A549 (cell line): ENCODE measurements around the gene LRRC3C. TPM values are rescaled to one million over a fixed set of nuclear protein-coding genes. Genes with fewer than 3 reads are reported as not detected.

Experiments
- ATAC-seq, 2 experiments: fragments of 200-7000 bp in 1 of 2; fragments of >200 bp in 1 of 2; cut with Nextera tagmentation in 1 of 2; cut with Tn5 transposase in 1 of 2; 3 replicates each; pipeline versions ENCODE4 v1.8.0 to v1.9.1; 2018 to 2020; ENCODE audit warnings: mild to moderate bottlenecking in 1 of 2, moderate library complexity in 1 of 2
- CTCF ChIA-PET: fragments of 300-600 bp; sonication (Branson Sonifier 250); formaldehyde crosslinking; extraction: SDS; loops from one replicate; lab custom pipeline; 2021; ENCODE audit warnings: antibody characterized with exemption, inconsistent platforms; lab: Yijun Ruan, JAX
- POLR2A ChIA-PET: fragments of 350-600 bp; formaldehyde crosslinking; extraction: SDS; loops from one replicate; lab custom pipeline; 2021; ENCODE audit warnings: antibody characterized with exemption, inconsistent platforms; lab: Yijun Ruan, JAX
- DNase-seq, 2 experiments: peaks; one replicate each; pipeline versions ENCODE4 v3.0.0 to v3.0.0-alpha.2; 2011 to 2016; ENCODE audit warnings: low read depth in 1 of 2, low spot score in 1 of 2
- FAIRE-seq: peaks from 2 replicates; lab custom pipeline; 2011; peaks lifted over from hg19 to GRCh38; lab: Jason Lieb, UNC
- H3K27ac ChIP-seq, 2 experiments: fragments of >200 bp; sonication (Bioruptor Twin); formaldehyde crosslinking; 3 replicates each; pipeline ENCODE4 v1.5.1; 2016 to 2017
- H3K4me1 ChIP-seq: fragments of >200 bp; sonication (Bioruptor Twin); formaldehyde crosslinking; 3 replicates; pipeline ENCODE4 v1.6.1; 2016
- H3K4me2 ChIP-seq: fragments of >200 bp; sonication (Bioruptor Twin); formaldehyde crosslinking; 3 replicates; pipeline ENCODE4 v1.6.1; 2016
- H3K4me3 ChIP-seq: fragments of >200 bp; sonication (Bioruptor Twin); formaldehyde crosslinking; 3 replicates; pipeline ENCODE4 v1.5.1; 2016
- H3K9me3 ChIP-seq: fragments of >200 bp; sonication (Bioruptor Twin); formaldehyde crosslinking; 3 replicates; pipeline ENCODE4 v1.6.1; 2016
- ATOH8 ChIP-seq: fragments of 250-450 bp; sonication (Bioruptor Pico); IDR thresholded peaks from 2 replicates; pipeline ENCODE4 v1.5.0; 2020; ENCODE audit warnings: low read depth, mild to moderate bottlenecking, moderate library complexity
- BCL3 ChIP-seq: fragments of >200 bp; sonication (Bioruptor Twin); formaldehyde crosslinking; IDR thresholded peaks from 3 replicates; pipeline ENCODE4 v1.6.1; 2016
- CBX8 ChIP-seq: fragments of 200-600 bp; sonication (generic); IDR thresholded peaks from 2 replicates; pipeline ENCODE4 v1.6.1; 2016
- CHD2 ChIP-seq: fragments of 150-350 bp; IDR thresholded peaks from 2 replicates; pipeline ENCODE4 v1.6.1; 2014; ENCODE audit warnings: low read length; ENCODE audit not compliant: partially characterized antibody
- E2F6 ChIP-seq: IDR thresholded peaks from 2 replicates; pipeline ENCODE4 v1.6.1; 2012; ENCODE audit warnings: low read depth, borderline replicate concordance
- EP300 ChIP-seq, 2 experiments: fragments of >200 bp; sonication (Bioruptor Twin); formaldehyde crosslinking; IDR thresholded peaks; 2 replicates in 1 of 2; 3 replicates in 1 of 2; pipeline ENCODE4 v1.6.1; 2016 to 2017
- FOSL2 ChIP-seq, 2 experiments: fragments of 450-650 bp in 1 of 2; fragments of >200 bp in 1 of 2; sonication (Bioruptor Twin) in 1 of 2; formaldehyde crosslinking; IDR thresholded peaks; 2 replicates each; pipeline versions ENCODE4 v1.5.0 to v1.6.1; 2016 to 2020; ENCODE audit warnings: mild to moderate bottlenecking in 1 of 2, moderate library complexity in 1 of 2
- HDAC2 ChIP-seq: fragments of 200-600 bp; sonication (generic); IDR thresholded peaks from 2 replicates; pipeline ENCODE4 v1.6.1; 2016
- HEYL ChIP-seq: fragments of 250-450 bp; sonication (Bioruptor Pico); IDR thresholded peaks from 2 replicates; pipeline ENCODE4 v1.8.0; 2021; ENCODE audit warnings: mild to moderate bottlenecking, moderate library complexity
- HMGXB4 ChIP-seq: fragments of 250-450 bp; sonication (Bioruptor Pico); IDR thresholded peaks from 2 replicates; pipeline ENCODE4 v1.5.0; 2021; ENCODE audit warnings: mild to moderate bottlenecking, moderate library complexity, borderline replicate concordance
- HOXB13 ChIP-seq: fragments of 250-450 bp; sonication (Bioruptor Pico); IDR thresholded peaks from 2 replicates; pipeline ENCODE4 v1.5.0; 2020; ENCODE audit warnings: low read depth, mild to moderate bottlenecking, moderate library complexity
- JUNB ChIP-seq: fragments of >200 bp; sonication (Bioruptor Twin); formaldehyde crosslinking; IDR thresholded peaks from 2 replicates; pipeline ENCODE4 v1.6.1; 2016
- KDM1A ChIP-seq: fragments of 200-600 bp; sonication (generic); IDR thresholded peaks from 2 replicates; pipeline ENCODE4 v1.6.1; 2016; ENCODE audit warnings: low read depth, mild to moderate bottlenecking
- MAX ChIP-seq: IDR thresholded peaks from 2 replicates; pipeline ENCODE4 v1.6.1; 2012
- MYC ChIP-seq: IDR thresholded peaks from 2 replicates; pipeline ENCODE4 v1.6.1; 2012; ENCODE audit warnings: mild to moderate bottlenecking, inconsistent platforms, low read length, improper control_type of control experiment, borderline replicate concordance
- NR3C1 ChIP-seq: fragments of >200 bp; sonication (Bioruptor Twin); formaldehyde crosslinking; IDR thresholded peaks from 3 replicates; pipeline ENCODE4 v1.6.1; 2017
- PHF8 ChIP-seq: fragments of 200-600 bp; sonication (generic); IDR thresholded peaks from 2 replicates; pipeline ENCODE4 v1.6.1; 2016; ENCODE audit warnings: low read depth, mild to moderate bottlenecking, antibody characterized with exemption, moderate library complexity, borderline replicate concordance
- RAD21 ChIP-seq, 2 experiments: fragments of >200 bp in 1 of 2; sonication (Bioruptor Twin) in 1 of 2; formaldehyde crosslinking in 1 of 2; IDR thresholded peaks in 1 of 2; conservative IDR thresholded peaks in 1 of 2; 2 replicates in 1 of 2; 3 replicates in 1 of 2; pipeline ENCODE4 v1.6.1; 2012 to 2018; ENCODE audit warnings: inconsistent platforms in 1 of 2
- RARB ChIP-seq: fragments of 250-450 bp; sonication (Bioruptor Pico); IDR thresholded peaks from 2 replicates; pipeline ENCODE4 v1.8.0; 2021; ENCODE audit warnings: mild to moderate bottlenecking, moderate library complexity
- RCOR1 ChIP-seq: fragments of 150-350 bp; IDR thresholded peaks from 2 replicates; pipeline ENCODE4 v1.6.1; 2014; ENCODE audit warnings: antibody characterized with exemption, low read length, low read depth
- RNF2 ChIP-seq: fragments of 200-600 bp; sonication (generic); IDR thresholded peaks from 2 replicates; pipeline ENCODE4 v1.6.1; 2016; ENCODE audit warnings: low read depth, mild to moderate bottlenecking, antibody characterized with exemption, moderate library complexity, borderline replicate concordance
- SMC3 ChIP-seq: fragments of >200 bp; sonication (Bioruptor Twin); formaldehyde crosslinking; IDR thresholded peaks from 3 replicates; pipeline ENCODE4 v1.6.1; 2018; ENCODE audit warnings: inconsistent platforms
- TP53 ChIP-seq: fragments of 250-450 bp; sonication (Bioruptor Pico); IDR thresholded peaks from 2 replicates; pipeline ENCODE4 v1.5.0; 2021; ENCODE audit warnings: mild to moderate bottlenecking, moderate library complexity
- ZFP36 ChIP-seq: fragments of 450-650 bp; IDR thresholded peaks from 2 replicates; pipeline ENCODE4 v1.6.1; 2014; ENCODE audit warnings: borderline replicate concordance; ENCODE audit not compliant: partially characterized antibody
- ZNF302 ChIP-seq: fragments of 250-450 bp; sonication (Bioruptor Pico); IDR thresholded peaks from 2 replicates; pipeline ENCODE4 v1.9.0; 2021; ENCODE audit warnings: inconsistent platforms, mild to moderate bottlenecking, moderate library complexity
- ZSCAN20 ChIP-seq: fragments of 250-450 bp; sonication (Bioruptor Pico); IDR thresholded peaks from 2 replicates; pipeline ENCODE4 v1.8.0; 2022; ENCODE audit warnings: mild to moderate bottlenecking, moderate library complexity
- WGBS: methylation state at CpG from one replicate; pipeline ENCODE4 v1.1.6; 2017; ENCODE audit errors: missing lambda C conversion rate; 5-methylcytosine and 5-hydroxymethylcytosine counted together
- polyA plus RNA-seq, 4 experiments: library from polyadenylated mRNA; depleted of rRNA in 3 of 4; stranded (reverse); fragments of >200 nt; fragmentation: RNase III in 1 of 4; extraction: RNeasy Plus Mini Kit Qiagen cat#74134 plus additional on column Dnase treatment in 1 of 4; gene quantifications; 2 replicates in 3 of 4; 3 replicates in 1 of 4; pipeline ENCODE4 v1.2.3, GENCODE V29; 2011 to 2017
- TF ChIP-seq, protein P1 (sequence below): fragments of >200 bp; sonication (Bioruptor Twin); formaldehyde crosslinking; IDR thresholded peaks from 2 replicates; pipeline ENCODE4 v1.6.1; 2016

Gene LRRC3C
- polyA plus RNA-seq, 2 of the 4 experiments (the other 2 are of a cell fraction) = not detected

GRCh38 chr17:39960524-39961041, 33.1 kb downstream of the LRRC3C start:
- CTCF ChIA-PET = interaction anchor here (1.1 to 13.9 kb wide), 4 partner anchors 14 to 339 kb away, joined by 3 to 405 read pairs (median 9); partner anchors contain the start of gene PSMD3
- no peak for TF ChIP-seq ATOH8 (CRISPR knock-in tag)
- TF ChIP-seq RAD21 (conservative IDR thresholded peaks at IDR 0.05 in 1 of 2, IDR thresholded peaks at IDR 0.05 in 1 of 2) = no peak
- no peak for TF ChIP-seq RARB
- no peak for TF ChIP-seq BCL3
- TF ChIP-seq E2F6 = no peak
- TF ChIP-seq ZSCAN20 (CRISPR knock-in tag) = no peak
- no peak for TF ChIP-seq EP300 (IDR thresholded peaks at IDR 0.05)
- TF ChIP-seq, protein P1, sequence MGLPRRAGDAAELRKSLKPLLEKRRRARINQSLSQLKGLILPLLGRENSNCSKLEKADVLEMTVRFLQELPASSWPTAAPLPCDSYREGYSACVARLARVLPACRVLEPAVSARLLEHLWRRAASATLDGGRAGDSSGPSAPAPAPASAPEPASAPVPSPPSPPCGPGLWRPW = no peak
- TF ChIP-seq TP53 (CRISPR knock-in tag) = no peak
- TF ChIP-seq SMC3 = no peak
- TF ChIP-seq RCOR1 = no peak
- no peak for TF ChIP-seq HEYL (CRISPR knock-in tag)
- no peak for TF ChIP-seq CBX8
- no peak for TF ChIP-seq NR3C1
- POLR2A ChIA-PET = interaction anchor here (5.6 kb wide), 1 partner anchor 20 kb away, joined by 43 read pairs; the partner anchor contains the start of gene PSMD3
- WGBS = 65% methylated on average over 8 of the region's 8 CpGs
- FAIRE-seq = no peak
- no peak overlapping the region for H3K4me3 ChIP-seq
- no peaks in the 10 kb centered on the region for H3K4me1 ChIP-seq
- ATAC-seq = no peak
- no peak for DNase-seq
- no peaks in the 10 kb centered on the region for H3K9me3 ChIP-seq
- no peak overlapping the region for H3K4me2 ChIP-seq
- H3K27ac ChIP-seq = no peak overlapping the region

- no peaks in the 10 kb centered on the region for H3K4me1 ChIP-seq
- H3K27ac ChIP-seq = no peak within 1 kb of the TSS
- no peaks in the 10 kb centered on the region for H3K9me3 ChIP-seq
- WGBS = 69% methylated on average over 4 of the region's 6 CpGs
- TF ChIP-seq RNF2 (no peak), CHD2 (no peak), ZFP36 (no peak), ZNF302 (CRISPR knock-in tag) (no peak), MYC (no peak), JUNB (no peak), HMGXB4 (CRISPR knock-in tag) (no peak), FOSL2 (IDR thresholded peaks at IDR 0.05) (no peak), FOSL2 (CRISPR knock-in tag; IDR thresholded peaks at IDR 0.05) (no peak), HDAC2 (no peak), KDM1A (no peak), PHF8 (no peak), CBX8 (no peak), E2F6 (no peak), HOXB13 (CRISPR knock-in tag) (no peak), MAX (no peak)
- DNase-seq (no peak), ATAC-seq (no peak), FAIRE-seq (no peak)
- no peak within 1 kb of the TSS for H3K4me3 ChIP-seq
- no peak within 1 kb of the TSS for H3K4me2 ChIP-seq
- ChIA-PET POLR2A (interaction anchor here (1.0 to 2.0 kb wide), 2 partner anchors 18 to 19 kb away, joined by 3 to 4 read pairs; partner anchors contain the start of gene PSMD3), CTCF (interaction anchor here (0.9 to 13.9 kb wide), 8 partner anchors 9 to 341 kb away, joined by 3 to 405 read pairs (median 4); partner anchors contain the start of gene PSMD3)
Observed at GRCh38 chr17:39962642-39963220, 35.2 kb downstream of the LRRC3C start, which contains the start of gene GSDMA. TSS of gene GSDMA (plus strand) at chr17:39963004. CDS start at chr17:39965688, 2,684 bp downstream.
